HG02759 (cell line): ENCODE results near the gene LAMA3.
A peak's percentile ranks its signal among the peaks of the same experiment; 100 is the strongest.

ENCODE experiments used
- ATAC-seq: cut with Tn5 transposase; IDR thresholded peaks from one replicate; pipeline ENCODE4 v1.9.1; 2021; ENCODE audit warnings: mild to moderate bottlenecking, moderate library complexity; ENCODE audit not compliant: unreplicated experiment

Gene LAMA3

DNA sequence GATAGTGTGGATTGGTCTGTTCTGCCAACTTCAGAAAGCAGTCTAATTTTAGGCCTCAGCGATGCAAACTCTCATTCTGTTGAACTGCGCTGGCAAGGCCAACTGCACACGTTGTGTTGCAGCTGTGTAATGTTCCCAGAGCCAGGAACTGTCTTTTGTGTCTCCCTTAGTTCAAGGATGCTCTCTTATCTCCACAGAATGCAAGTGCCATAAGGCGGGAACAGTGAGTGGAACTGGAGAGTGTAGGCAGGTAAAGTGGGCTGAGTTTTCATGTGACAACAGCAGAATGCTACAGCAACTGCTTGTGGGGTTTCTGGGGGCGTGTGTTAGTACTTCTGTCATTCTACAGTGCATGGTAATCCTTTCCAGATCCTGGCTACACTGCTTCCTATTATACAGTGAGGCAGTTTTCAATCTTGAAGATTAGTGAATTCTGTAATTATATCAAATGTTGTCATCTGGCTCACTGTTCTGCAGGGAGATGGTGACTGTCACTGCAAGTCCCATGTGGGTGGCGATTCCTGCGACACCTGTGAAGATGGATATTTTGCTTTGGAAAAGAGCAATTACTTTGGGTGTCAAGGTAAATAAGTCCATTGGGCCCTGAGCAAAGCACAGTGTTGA, 125.8 kb downstream of the LAMA3 start:
- ATAC-seq: no peak

DNA sequence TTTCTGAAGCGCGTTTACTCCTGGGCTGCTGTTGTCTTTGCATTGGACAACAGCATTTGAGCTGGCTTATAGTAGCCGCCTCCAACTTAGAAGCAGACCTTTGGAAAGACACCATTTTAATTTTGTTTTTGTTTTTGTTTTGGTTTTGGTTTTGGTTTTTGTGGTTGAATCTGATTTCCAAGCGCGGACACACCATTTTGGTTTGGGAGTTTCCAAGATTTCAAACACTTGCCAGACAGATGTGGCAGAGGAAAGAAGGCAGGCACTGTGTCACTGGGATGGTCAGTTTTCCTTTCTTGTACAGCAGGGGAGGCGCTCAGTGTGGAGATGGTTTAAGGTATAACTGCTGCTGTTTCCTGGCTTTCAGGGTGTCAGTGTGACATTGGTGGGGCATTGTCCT, 126.8 kb downstream of the LAMA3 start:
- no peak for ATAC-seq

DNA sequence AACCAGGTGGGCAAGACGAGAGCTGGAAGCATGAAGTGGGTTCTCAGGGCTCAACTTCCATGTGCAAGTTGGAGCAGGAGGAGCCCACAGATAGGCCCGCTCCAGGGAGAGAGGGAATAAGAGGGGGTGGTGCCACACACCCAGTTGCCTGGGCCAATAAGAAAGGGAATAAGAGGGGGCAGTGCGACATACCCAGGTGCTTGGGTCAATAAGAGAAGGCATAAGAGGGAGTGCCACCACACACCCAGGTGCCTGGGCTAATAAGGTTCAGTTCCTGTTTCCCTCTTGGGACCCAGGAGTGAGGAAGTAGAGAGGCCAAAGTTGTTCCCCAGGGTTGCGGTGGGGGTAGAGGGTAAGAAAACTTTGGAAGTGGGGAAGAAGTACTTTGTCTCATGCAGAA, 127.5 kb downstream of the LAMA3 start:
- ATAC-seq: no peak

DNA sequence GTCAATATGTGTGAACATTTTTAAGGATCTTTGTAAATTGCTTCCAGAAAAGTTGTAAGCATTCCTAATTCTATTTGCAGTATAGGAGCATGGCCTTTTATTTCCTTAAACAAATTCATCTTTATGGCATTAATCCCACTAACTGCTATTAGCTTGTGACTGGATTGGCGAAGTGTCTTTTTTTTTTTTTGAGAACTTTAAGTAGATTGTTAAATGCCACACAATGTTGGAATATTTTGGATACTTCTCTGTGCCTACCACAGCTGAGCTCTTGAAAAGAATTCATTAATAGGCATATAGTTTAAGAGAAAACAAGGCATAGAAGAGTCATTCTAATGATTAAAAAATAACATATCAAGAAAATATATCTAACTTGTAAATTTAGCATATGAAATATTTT, 129.7 kb downstream of the LAMA3 start:
- no peak for ATAC-seq

DNA sequence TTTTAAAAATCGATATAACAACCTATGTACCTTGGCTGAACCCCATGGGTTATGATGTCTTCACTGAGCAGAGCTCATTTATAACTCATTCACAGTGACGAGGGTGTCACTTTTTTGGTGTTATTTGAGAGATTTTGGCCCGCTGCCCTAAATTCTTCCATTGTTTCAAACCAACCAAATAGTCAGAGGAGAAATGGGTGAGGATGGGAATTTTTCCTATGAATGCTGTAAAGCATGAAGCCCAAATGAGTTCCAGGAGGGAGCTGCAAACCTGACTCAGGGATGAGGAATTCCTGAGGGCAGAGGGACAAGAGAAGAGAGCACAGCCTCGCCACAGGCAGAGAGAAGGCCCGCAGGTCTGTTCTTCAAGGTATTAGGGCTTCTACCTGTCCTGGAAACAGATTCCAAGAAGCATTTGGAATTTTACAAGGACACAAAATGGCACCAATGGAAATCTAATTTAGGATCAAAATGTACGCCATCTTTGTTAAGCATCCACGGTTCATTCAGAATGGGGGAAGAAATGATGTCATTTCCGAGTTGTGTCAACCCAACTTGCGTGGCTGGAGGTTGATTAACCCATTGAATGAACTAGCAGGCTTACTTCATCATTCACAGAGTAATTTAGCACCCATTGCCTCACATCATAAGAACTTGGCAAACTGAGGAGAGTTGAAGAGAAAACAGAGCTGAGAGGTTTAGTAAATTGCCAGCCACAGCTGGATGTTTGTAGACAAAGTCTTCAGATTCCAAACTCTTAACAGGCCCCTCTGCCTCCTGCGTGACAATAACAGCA, 133.5 kb downstream of the LAMA3 start:
- ATAC-seq: no peak

DNA sequence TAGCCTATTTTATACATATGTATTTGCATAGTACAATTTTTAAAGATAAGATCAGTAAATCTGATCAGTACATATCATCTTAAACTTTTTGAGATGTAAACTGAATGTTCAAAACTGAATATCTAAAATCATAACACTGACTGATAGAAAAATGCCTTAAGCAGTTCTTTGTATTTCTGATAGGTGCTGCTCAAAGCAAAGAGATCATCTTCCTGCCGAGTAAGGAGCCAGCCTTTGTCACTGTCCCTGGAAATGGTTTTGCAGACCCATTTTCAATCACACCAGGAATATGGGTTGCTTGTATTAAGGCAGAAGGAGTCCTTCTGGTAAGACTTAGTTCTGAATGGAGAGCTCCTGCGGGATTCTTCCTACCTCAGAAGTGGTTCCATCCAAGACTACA, 135.0 kb downstream of the LAMA3 start:
- ATAC-seq: no peak

DNA sequence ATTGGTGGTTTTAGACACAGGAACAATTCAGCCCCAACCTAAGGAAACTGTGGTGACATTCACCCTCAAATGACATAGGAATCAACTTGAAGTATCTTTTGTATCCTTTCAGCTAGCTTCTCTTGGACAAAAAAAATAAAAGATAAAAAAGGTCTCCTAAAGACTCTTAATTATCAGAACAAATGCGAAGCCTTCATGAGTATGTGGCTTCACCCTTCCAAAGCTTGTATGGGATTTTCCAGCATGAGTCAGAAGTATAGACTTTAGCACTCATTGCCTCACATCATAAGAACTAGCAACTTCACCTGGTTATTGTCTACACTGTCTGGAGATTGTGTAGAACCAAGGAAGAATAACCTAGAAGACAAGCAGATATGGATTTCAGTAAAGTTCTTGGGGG, 135.4 kb downstream of the LAMA3 start:
- no peak for ATAC-seq

DNA sequence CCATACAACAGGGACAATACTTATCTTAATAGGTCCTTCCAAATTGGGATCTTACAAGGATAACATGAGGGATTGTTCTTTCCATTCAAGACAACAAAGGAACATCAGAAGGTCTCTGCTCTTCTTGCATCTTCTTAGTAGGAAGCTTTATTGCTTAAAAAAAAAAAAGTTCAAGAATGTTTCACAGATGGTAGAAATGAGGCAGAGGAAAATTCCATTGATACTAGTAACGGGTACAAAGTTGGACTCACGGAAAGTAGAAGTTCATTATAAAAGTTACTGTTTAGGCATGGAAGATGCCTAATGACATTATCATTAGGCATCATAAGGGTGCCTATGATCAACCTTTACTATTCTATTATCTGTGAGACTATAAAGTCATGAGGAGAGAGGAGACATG, 136.2 kb downstream of the LAMA3 start:
- ATAC-seq: peak; percentile 18

DNA sequence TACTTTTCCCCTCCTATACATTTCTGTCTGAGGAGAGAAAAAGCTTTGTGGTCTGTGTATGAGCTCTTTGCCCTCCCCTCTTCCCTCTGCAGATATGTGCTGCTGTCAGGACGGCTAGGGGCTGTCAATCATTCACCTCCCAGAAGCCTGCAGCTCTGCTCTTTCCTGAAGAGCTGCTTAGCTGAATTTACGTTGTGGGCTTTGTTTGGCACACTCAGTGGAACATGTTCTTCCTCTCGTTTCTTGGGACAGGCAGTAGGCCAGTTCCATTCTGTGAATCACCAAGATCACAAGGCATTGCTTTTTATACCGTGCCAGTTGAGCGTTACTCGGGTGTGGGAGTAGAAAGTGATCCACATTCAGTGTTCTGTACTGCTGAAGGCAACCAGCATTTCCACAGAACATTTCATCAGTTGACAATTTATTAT, 136.7 kb downstream of the LAMA3 start:
- peak; percentile 66 for ATAC-seq

DNA sequence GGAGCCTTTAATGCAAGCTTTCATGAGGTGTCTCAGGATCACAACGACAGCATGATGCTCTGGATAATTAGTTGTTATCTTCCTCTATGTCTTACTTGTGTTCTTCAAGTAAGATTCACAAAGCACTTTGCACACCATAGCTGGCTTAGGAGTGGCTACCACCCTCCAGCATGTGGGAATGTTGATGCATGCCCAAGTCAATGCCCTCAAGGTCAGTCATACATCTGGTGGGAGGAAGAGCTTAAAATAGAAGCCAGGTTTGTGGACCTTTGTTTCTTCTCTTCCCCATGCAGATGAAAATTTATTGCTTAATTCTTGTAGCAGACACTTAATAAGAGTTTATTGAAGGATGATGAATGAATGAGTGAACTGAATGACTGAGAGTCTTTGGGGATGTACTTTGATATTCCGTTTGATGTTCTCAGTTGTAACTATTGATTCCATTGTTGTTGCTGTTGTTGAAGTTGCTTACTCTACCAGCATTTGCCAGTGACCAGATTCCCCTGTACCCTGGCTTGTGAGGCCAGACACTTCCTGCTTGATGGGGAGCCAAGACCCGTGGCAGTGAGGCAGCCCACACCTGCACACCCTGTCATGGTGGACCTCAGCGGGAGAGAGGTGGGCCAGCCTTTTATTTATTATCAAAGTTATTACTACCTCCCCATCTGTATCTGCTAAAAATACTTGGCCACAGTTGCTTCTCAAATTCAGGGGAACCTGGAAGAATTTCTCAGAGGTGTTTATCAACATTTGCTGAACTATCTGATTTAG, 137.8 kb downstream of the LAMA3 start:
- ATAC-seq: no peak

DNA sequence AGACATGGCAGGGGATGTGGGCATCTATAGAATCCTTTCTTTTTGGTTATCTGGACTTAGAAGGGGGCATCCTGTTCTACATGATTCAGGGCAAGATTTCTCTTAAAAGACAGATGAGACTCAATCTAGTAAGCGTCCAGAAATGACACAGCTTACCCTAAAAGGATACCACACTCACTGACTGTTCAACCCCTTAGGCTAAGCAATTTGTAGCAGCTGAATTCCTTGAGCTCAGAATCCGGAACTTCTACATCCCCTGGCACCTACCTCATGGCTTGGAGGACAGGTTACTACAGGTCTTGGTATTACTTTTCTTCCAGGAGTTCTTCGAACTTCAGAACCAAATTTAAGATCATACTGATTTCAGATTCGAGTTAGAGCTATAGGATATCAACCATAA, 138.4 kb downstream of the LAMA3 start:
- no peak for ATAC-seq

DNA sequence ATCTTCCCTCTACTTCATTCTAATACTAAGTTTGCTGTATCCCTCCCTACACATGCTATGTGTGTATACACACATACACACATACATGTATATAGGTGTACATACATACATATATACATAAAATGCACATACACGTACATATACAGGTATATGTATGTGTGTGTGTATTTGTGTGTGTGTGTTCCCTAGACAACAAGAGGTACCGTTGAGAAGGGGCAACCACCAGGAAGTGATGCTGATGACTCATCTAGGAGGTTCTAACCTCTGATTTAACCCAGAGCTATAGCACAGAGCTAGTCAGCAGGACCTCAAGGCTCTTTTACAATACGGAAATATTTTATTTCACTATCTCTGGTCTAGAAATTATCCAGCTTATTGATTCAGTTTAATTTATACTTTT, 139.2 kb downstream of the LAMA3 start:
- peak; percentile 89 for ATAC-seq

DNA sequence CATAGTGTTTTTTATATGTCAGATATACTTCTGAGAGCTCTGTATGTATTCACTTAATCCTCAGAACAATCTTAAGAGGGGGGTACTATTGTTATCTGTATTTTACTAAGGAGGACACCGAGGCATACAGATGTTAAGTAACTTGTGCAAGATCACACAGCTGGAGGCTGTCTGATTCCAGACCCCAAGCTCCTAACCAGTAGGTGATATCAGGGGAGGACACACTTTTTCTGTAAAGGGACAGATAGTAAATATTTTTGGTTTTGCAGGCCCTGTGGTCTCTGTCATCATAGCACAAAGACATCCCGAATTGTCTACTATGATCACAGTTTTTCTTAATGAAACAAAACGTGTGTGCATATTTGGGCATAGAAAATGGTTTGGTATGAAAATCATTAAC, 143.7 kb downstream of the LAMA3 start:
- no peak for ATAC-seq

DNA sequence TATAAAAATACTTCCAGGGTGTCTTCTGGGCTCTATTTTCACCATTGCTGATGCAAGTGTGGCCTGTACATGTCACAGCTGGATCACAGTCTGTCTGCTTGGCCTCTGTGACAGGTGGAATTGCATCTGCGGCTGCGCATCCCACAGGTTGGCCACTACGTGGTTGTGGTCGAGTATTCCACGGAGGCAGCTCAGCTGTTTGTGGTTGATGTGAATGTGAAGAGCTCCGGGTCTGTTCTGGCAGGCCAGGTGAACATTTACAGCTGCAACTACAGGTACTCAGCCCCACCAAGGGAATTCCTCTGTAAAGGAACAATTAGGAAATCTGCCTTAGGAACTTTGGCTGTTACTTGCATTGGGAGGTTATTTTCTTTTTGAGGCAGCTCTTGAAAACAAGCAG, 144.5 kb downstream of the LAMA3 start:
- ATAC-seq: no peak

DNA sequence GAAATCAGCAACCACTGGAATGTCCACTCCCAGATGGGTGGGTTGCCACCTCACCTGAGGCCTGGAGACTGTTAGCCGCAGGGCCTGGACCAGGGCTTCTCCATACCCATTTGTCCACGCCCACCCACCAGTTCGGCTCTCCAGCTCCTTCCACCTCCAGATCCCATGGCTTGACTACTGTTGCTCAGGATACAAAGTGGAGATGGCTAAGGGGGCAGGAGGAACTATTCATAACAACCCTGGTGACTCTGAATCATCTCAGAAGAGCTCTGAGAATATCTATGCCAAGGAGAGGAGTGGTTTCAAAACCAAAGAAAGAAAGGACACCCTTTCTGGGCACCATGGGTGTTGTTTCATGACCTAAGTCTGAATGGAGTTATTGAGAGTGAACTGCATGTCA, 145.8 kb downstream of the LAMA3 start:
- ATAC-seq: no peak

DNA sequence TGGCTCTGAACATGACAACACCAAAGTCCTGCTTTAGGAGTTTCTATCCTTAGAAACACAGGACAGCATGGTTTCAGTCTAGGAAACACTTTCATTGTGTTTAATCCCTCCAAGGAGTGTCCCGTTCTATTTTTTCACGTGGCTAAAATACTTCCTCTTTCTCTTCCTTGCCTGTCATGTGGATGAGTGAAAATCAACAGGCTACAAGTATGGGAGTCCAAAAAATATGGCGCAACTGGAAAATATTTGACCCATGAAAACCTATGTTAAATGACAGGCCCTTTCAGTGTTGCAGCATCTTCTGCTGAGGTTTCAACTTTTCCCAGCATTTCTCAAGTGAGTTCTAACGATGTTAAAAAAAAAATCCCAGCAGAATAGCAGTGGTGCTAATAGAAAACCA, 146.3 kb downstream of the LAMA3 start:
- ATAC-seq: no peak

DNA sequence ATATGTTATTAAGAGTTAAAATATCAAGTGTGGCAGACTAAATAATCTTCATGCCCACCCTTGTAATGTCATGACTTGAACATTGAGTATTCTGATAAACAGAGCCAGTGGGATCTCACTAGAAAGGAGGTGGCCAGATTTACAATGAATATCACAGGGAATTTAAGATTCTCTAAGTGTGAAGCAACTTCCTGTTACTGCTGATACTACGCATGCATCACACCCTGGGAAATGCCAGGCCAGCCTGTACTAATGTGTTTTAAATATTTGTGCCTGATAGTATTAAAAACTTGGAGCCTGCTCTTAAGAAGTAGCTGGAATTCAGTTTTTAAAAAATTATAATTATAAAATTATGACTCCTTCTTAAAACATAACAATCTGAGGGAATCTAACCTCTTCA, 148.3 kb downstream of the LAMA3 start:
- no peak for ATAC-seq

DNA sequence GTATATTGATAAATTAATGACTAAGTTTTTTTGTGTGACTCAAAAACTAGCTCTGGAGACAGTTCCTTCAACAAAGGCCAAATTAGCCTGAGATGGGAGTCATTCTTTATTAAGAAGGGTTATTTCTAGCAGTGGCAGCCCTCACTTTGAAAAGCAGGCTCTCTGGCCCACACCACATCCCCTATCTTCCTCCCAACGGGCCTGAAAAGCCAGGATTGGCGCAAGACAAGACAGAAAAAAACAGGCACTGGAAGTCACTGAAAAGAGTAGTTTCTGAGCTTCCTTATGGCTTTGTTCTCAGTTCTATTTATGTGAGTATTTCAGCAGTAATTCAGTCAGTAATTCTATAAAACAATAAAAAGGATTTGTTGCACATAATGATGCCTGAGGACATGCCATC, 149.0 kb downstream of the LAMA3 start:
- no peak for ATAC-seq

DNA sequence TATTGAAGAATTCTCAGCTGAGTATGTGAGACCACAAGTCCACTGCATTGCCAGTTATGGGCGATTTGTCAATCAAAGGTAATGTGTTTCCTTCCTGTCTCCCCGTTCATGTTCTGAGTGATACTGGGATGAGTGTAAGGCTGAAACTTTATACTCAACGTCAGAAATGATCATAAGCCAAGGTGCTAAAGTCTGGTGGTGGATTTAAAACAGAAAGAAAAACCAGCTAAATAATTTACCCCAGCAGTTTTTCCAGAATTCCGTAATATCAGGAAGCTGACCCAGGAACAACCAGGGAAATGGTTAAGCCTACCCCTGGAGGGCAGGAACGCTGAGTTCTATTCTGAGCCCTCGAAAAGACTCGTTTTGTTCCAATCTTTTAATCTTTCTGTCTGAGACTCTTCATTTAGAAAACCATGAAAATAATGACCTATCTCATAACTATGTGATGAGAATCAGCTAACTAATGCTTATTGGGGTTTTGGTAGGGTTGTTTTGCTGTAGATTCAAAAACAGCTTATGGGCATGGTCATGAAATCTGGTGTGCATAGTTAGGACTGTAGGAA, 149.6 kb downstream of the LAMA3 start:
- ATAC-seq: no peak

DNA sequence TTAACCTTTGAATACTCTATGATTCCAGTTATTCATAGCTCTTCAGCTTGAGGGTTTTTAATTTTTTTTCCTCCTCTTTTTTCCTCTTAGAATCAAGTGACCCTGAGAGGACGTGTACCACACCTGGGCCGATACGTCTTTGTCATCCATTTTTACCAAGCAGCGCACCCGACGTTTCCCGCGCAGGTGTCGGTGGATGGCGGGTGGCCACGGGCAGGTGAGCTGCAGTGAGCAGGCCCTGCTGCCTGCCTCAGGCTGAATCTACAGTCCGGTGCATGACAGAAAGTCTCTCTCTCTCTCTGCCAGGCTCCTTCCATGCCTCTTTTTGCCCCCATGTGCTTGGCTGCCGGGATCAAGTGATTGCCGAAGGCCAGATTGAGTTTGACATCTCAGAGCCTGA, 153.1 kb downstream of the LAMA3 start:
- no peak for ATAC-seq

DNA sequence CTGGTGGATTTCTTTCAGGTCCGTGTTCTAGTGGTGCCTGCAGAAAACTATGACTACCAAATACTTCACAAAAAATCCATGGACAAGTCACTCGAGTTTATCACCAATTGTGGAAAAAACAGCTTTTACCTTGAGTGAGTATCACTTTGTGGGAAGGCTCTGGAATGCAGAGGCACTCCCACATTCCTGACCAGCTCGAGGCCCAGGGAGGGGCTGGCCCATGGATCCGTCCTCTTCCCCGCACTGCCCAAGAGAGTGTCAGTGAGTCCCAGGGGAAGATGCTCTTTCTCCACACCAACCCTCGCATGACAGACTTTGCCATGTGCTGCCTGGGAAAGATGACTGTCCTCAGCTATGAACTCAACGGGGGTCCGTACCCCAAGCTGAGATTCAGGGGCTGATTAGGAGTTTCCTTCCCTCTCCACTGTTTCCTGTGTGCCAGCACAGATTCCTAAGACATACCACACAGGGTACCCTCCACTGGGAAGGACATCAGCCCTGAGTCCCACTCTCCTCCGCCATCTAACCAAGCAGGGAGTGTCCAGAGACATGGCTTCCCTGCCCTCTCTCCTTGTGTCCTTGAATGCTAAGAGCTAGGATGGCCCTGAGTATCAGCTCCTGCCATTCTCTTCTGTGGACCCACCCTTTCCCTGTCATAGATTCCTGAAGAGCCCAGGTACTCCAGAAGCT, 155.9 kb downstream of the LAMA3 start:
- ATAC-seq: no peak
